ENCODE results near the gene STPG2.

GRCh38 chr4:98006814-98007412, 136.4 kb downstream of the STPG2 start:
- TF ChIP-seq CTCF (IDR thresholded peaks at IDR 0.05; ENCODE audit: low read length) = no peak
- no peak for TF ChIP-seq EZH2 (IDR thresholded peaks at IDR 0.05; ENCODE audit: borderline replicate concordance, low read length)
